ENCODE data around the gene KCNJ6.

DNA sequence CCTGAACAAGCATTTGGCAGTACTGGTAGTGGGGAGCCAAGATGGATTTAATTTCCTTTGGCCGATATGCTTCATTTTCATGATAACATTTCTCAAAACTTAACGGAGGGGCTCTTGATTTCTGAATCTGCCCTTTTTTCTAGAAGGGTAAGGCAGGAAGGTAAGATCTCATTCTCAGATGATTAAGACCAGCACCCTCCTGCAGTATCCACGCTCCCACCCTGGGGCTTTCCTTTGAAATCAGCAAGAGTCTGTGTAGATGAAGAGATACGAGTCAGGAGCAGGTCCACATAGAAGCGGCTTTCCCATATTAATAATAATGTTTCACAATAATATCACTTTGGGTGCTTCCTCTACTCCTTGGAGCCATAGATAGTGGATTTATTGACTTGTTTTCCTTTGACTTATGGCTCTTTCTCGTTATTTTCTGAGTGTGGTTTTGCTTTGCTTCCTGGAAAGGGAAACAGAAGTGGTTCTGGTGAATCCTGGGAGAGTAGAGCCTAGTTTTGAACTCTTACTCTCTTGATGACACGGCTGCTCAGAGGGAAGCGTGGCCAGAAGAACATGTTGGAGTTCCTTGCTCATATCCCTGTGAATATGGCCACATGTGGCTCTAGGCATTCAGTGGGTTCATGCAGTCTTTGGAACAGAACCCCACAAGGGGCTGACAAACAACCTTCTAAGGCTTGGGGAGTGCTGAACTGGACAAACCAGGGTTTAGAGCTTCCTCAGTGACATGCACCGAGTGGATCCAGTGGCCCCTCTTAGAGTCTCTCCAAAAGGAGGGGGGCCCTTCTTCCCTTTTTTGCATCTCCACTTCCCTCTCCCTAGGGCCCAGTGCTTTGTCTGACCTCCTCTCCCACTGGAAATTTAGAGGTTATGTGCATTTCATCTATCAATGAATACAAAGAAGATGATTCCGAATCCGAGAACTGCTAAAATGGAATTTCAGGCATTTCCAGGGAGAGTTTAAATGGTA, 354.0 kb downstream of the KCNJ6 start:
- TF ChIP-seq, protein P1, sequence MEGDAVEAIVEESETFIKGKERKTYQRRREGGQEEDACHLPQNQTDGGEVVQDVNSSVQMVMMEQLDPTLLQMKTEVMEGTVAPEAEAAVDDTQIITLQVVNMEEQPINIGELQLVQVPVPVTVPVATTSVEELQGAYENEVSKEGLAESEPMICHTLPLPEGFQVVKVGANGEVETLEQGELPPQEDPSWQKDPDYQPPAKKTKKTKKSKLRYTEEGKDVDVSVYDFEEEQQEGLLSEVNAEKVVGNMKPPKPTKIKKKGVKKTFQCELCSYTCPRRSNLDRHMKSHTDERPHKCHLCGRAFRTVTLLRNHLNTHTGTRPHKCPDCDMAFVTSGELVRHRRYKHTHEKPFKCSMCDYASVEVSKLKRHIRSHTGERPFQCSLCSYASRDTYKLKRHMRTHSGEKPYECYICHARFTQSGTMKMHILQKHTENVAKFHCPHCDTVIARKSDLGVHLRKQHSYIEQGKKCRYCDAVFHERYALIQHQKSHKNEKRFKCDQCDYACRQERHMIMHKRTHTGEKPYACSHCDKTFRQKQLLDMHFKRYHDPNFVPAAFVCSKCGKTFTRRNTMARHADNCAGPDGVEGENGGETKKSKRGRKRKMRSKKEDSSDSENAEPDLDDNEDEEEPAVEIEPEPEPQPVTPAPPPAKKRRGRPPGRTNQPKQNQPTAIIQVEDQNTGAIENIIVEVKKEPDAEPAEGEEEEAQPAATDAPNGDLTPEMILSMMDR (IDR thresholded peaks at IDR 0.05), result no peak
- no peak for TF ChIP-seq POLR2A (IDR thresholded peaks at IDR 0.05)

All from testis (tissue), 2 donors.